ENCODE data around the gene TTLL11.
A peak's percentile ranks its signal among the peaks of the same experiment; 100 is the strongest.

The TTLL11 gene

GRCh38 chr9:122057211-122057610 lies 35.9 kb downstream of the TTLL11 start:
- H3K4me3 ChIP-seq (ENCODE audit: low read length): no peak overlapping the region
- no peak for DNase-seq (ENCODE audit: low read depth)
- no peak for TF ChIP-seq CTCF (IDR thresholded peaks at IDR 0.05; ENCODE audit: insufficient read depth, low read depth, low read length, missing control alignments)

- TF ChIP-seq CTCF (IDR thresholded peaks at IDR 0.05; ENCODE audit: insufficient read depth, low read depth, low read length, missing control alignments): no peak
- H3K4me3 ChIP-seq (ENCODE audit: low read length): no peak overlapping the region
- DNase-seq (ENCODE audit: low read depth): peak; percentile 68
Measured at GRCh38 chr9:122056484-122056883, 36.6 kb downstream of the TTLL11 start.

- DNase-seq (ENCODE audit: low read depth): no peak
- no peak overlapping the region for H3K4me3 ChIP-seq (ENCODE audit: low read length)
- TF ChIP-seq CTCF (IDR thresholded peaks at IDR 0.05; ENCODE audit: insufficient read depth, low read depth, low read length, missing control alignments): no peak
Measured at GRCh38 chr9:122055701-122056100, 37.4 kb downstream of the TTLL11 start.

- H3K4me3 ChIP-seq (ENCODE audit: low read length): no peak overlapping the region
- DNase-seq (ENCODE audit: low read depth): peak; percentile 41
- no peak for TF ChIP-seq CTCF (IDR thresholded peaks at IDR 0.05; ENCODE audit: insufficient read depth, low read depth, low read length, missing control alignments)
Measured at GRCh38 chr9:122053567-122054350, 39.3 kb downstream of the TTLL11 start.

- DNase-seq (ENCODE audit: low read depth): no peak
- TF ChIP-seq CTCF (IDR thresholded peaks at IDR 0.05; ENCODE audit: insufficient read depth, low read depth, low read length, missing control alignments): no peak
Measured at GRCh38 chr9:122053064-122053463, 40.0 kb downstream of the TTLL11 start.

GRCh38 chr9:122051351-122052321 lies 41.5 kb downstream of the TTLL11 start:
- TF ChIP-seq CTCF (IDR thresholded peaks at IDR 0.05; ENCODE audit: insufficient read depth, low read depth, low read length, missing control alignments): no peak
- no peak for DNase-seq (ENCODE audit: low read depth)

More at GRCh38 chr9:122053064-122053463, 40.0 kb downstream of the TTLL11 start:
- H3K4me3 ChIP-seq (ENCODE audit: low read length): no peak overlapping the region

More at GRCh38 chr9:122051351-122052321, 41.5 kb downstream of the TTLL11 start:
- no peak overlapping the region for H3K4me3 ChIP-seq (ENCODE audit: low read length)
